Measurements from ENCODE around the gene PPP2R5A. TPM values are rescaled to one million over a fixed set of nuclear protein-coding genes. Genes with fewer than 3 reads are reported as not detected.

Gene PPP2R5A
- total and polyA plus RNA-seq, 2 of the 8 experiments (the other 6 are each of a cell fraction or from before 2014, with no cell fraction given), result 14.6 to 36.3 TPM

DNA sequence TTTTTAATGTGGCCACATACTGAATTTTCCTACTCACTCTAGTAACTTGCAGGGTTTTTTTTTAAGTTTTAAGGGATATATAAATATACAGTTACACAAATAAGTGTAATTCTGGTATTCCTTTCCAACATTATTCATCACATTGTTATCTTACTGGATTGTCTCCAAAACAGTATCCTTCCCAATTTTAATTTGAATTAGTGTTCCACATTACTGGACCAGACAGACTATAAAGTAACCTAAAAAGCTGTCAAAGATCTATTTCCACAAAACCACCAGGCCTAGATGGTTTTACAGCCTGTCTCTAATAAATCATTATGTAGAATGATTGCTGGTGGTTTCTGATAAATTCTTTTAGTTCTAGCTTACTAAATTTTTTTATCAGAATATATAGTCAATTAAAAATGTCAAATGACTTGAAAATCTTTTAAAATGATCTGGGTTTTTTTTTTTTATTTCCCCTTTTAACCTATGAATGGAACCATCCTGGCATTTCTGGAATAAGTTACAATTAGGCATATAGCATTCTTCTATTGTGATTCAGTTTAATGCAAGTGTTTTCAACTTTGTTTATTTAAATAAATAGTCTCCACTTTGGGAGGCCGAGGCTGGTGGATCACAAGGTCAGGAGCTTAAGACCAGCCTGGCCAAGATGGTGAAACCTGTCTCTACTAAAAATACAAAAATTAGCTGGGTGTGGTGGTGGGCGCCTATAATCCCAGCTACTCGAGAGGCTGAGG is 70.2 kb downstream of the PPP2R5A start:
- Histone ChIP-seq H4K91ac (replicated peaks; ENCODE audit: insufficient read length, low read length) (no peak overlapping the region), H3K9ac (replicated peaks in 1 of 4; ENCODE audit: extremely low read depth in 1 of 4, low read depth in 3 of 4, low read length in 3 of 4) (no peak overlapping the region), H2AFZ (ENCODE audit: low read length) (no peak overlapping the region), H3K4ac (replicated peaks; ENCODE audit: insufficient read length, low read depth, low read length) (no peak overlapping the region), H4K20me1 (replicated peaks in 1 of 2; ENCODE audit: control insufficient read depth in 1 of 2, insufficient read depth in 2 of 2, low read length in 2 of 2) (peaks cover 0 to 2% of the 10 kb centered on the region in 2 experiments), H3K23ac (ENCODE audit: insufficient read length) (no peak overlapping the region), H3K23me2 (ENCODE audit: low read depth, low read length) (no peaks in the 10 kb centered on the region), H3K56ac (replicated peaks; ENCODE audit: insufficient read length, low read depth, low read length) (no peak overlapping the region), H2BK15ac (ENCODE audit: low read length) (no peak overlapping the region), H3K27ac (ENCODE audit: low read depth, low read length) (no peak overlapping the region), H2BK20ac (ENCODE audit: low read length) (no peak overlapping the region), H3K79me2 (ENCODE audit: control insufficient read depth in 1 of 2, insufficient read depth in 2 of 2, low read length in 2 of 2) (no peaks in the 10 kb centered on the region), H2AK5ac (ENCODE audit: low read depth, low read length) (no peak overlapping the region), H3K18ac (ENCODE audit: extremely low read depth, low read length) (no peak overlapping the region), H3K79me1 (ENCODE audit: low read depth, low read length) (no peaks in the 10 kb centered on the region), H2BK120ac (replicated peaks; ENCODE audit: low read depth, low read length) (no peak overlapping the region), H4K8ac (ENCODE audit: extremely low read depth, insufficient read depth, low read length) (no peak overlapping the region), H3K4me1 (replicated peaks in 1 of 4; ENCODE audit: control insufficient read depth in 3 of 4, insufficient read depth in 4 of 4, low read length in 3 of 4) (no peaks in the 10 kb centered on the region), H3K9me3 (ENCODE audit: insufficient read depth in 2 of 2, low read depth in 1 of 2, low read length in 1 of 2) (no peaks in the 10 kb centered on the region), H4K5ac (ENCODE audit: insufficient read length, low read depth, low read length) (no peak overlapping the region), H3K4me2 (ENCODE audit: insufficient read depth in 1 of 2, low read depth in 2 of 2, low read length in 2 of 2) (no peak overlapping the region), H3K36me3 (ENCODE audit: control insufficient read depth in 2 of 4, insufficient read depth in 4 of 4, low read length in 3 of 4) (peaks cover 5 to 41% (median 18%) of the 10 kb centered on the region in 4 experiments), H3K4me3 (ENCODE audit: extremely low read depth in 1 of 4, insufficient read depth in 2 of 4, low read depth in 3 of 4, low read length in 4 of 4) (no peak overlapping the region), H2BK5ac (ENCODE audit: low read depth, low read length) (no peak overlapping the region), H2BK12ac (ENCODE audit: low read depth, low read length) (no peak overlapping the region), H3K27me3 (replicated peaks in 1 of 4; ENCODE audit: control insufficient read depth in 3 of 4, extremely low read depth in 1 of 4, insufficient read depth in 3 of 4, low read length in 3 of 4) (no peaks in the 10 kb centered on the region), H3K14ac (ENCODE audit: insufficient read length) (no peak overlapping the region)
- 91% methylated on average over 3 of the region's 3 CpGs; no CpG with 5 or more reads in 1 of the 2 experiments for WGBS, 2 experiments (ENCODE audit: extremely low coverage in 1 of 2, insufficient coverage in 1 of 2, insufficient read length in 1 of 2, insufficient replicate concordance in 2 of 2, low coverage in 1 of 2, low lambda C conversion rate in 2 of 2, missing lambda C conversion rate in 1 of 2)
- no peak for TF ChIP-seq SP4 (IDR thresholded peaks at IDR 0.05; ENCODE audit: low read length)
- DNase-seq (ENCODE audit: low read depth in 1 of 2, low spot score in 2 of 2) (no peak), FAIRE-seq (no peak)
- ChIA-PET CTCF (ENCODE audit: partially characterized antibody) (interaction anchor here (1.2 to 1.7 kb wide), 3 partner anchors 10 to 285 kb away, joined by 4 to 9 read pairs (median 8); no protein-coding TSS in a partner anchor), POLR2A (ENCODE audit: partially characterized antibody) (interaction anchor here (0.6 to 1.5 kb wide), 2 partner anchors 21 to 71 kb away, joined by 3 to 4 read pairs; no protein-coding TSS in a partner anchor)
